Suppressor macrophage treated with lipopolysaccharide for 1 hour (primary cell): Measurements from ENCODE around the gene CTNNBIP1.
A peak's percentile ranks its signal among the peaks of the same experiment; 100 is the strongest.
"Not testable (repeated sequence)": the region's sequence is repeated elsewhere in the genome, so short reads cannot be mapped to it uniquely, and the experiment has no call there.

Source experiments
- DNase-seq, 3 donors: peaks; one replicate each; pipeline ENCODE4 v3.0.0-alpha.2; 2020 to 2022

Gene CTNNBIP1

GRCh38 chr1:9825093-9826074 is 84.7 kb downstream of the CTNNBIP1 start:
- DNase-seq, result peak; percentile 56 to 66 (median 60)

- DNase-seq, result no peak
These were observed 85.4 kb downstream of the CTNNBIP1 start for GRCh38 chr1:9824702-9825089.

GRCh38 chr1:9823943-9824701 is 85.9 kb downstream of the CTNNBIP1 start, which contains the start of gene CLSTN1:
Gene CLSTN1 (minus strand): TSS chr1:9823965. CDS start chr1:9823733, 232 bp downstream.
- peak; percentile 74 to 93 (median 86) for DNase-seq

- no peak for DNase-seq
These were observed 86.5 kb downstream of the CTNNBIP1 start for GRCh38 chr1:9823693-9823942.

- DNase-seq, result peak; percentile 41 to 59 (median 57)
These were observed 87.0 kb downstream of the CTNNBIP1 start for GRCh38 chr1:9822897-9823692.

GRCh38 chr1:9822490-9822889 is 87.6 kb downstream of the CTNNBIP1 start:
- no peak for DNase-seq

GRCh38 chr1:9821710-9822109 is 88.4 kb downstream of the CTNNBIP1 start:
- DNase-seq, result no peak

GRCh38 chr1:9820521-9820920 is 89.5 kb downstream of the CTNNBIP1 start:
- no peak for DNase-seq

- DNase-seq, result no peak
These were observed 92.3 kb downstream of the CTNNBIP1 start for GRCh38 chr1:9817734-9818133.

- no peak for DNase-seq
These were observed 93.9 kb downstream of the CTNNBIP1 start for GRCh38 chr1:9816199-9816598.

GRCh38 chr1:9815150-9815549 is 94.9 kb downstream of the CTNNBIP1 start:
- no peak for DNase-seq

GRCh38 chr1:9814619-9815018 is 95.5 kb downstream of the CTNNBIP1 start:
- DNase-seq, result no peak

- DNase-seq, result no peak
These were observed 98.7 kb downstream of the CTNNBIP1 start for GRCh38 chr1:9811239-9811966.

GRCh38 chr1:9809100-9809510 is 101.0 kb downstream of the CTNNBIP1 start:
- no peak for DNase-seq

GRCh38 chr1:9808459-9808858 is 101.6 kb downstream of the CTNNBIP1 start:
- DNase-seq, result no peak

- DNase-seq, result peak in 1 of 3 donors; percentile 0
These were observed 102.5 kb downstream of the CTNNBIP1 start for GRCh38 chr1:9807541-9807940.

GRCh38 chr1:9805972-9806371 is 104.1 kb downstream of the CTNNBIP1 start:
- DNase-seq, result not testable (repeated sequence)

- no peak for DNase-seq
These were observed 105.0 kb downstream of the CTNNBIP1 start for GRCh38 chr1:9805006-9805508.

GRCh38 chr1:9803003-9803918 is 106.8 kb downstream of the CTNNBIP1 start:
- DNase-seq, result not testable (repeated sequence)

- no peak for DNase-seq
These were observed 108.2 kb downstream of the CTNNBIP1 start for GRCh38 chr1:9801909-9802308.
